GM21390 (cell line): ENCODE measurements around the gene USP43.

Experiments used
- ATAC-seq: cut with Tn5 transposase; IDR thresholded peaks from one replicate; pipeline ENCODE4 v1.9.1; 2021; ENCODE audit not compliant: unreplicated experiment

USP43 gene

DNA sequence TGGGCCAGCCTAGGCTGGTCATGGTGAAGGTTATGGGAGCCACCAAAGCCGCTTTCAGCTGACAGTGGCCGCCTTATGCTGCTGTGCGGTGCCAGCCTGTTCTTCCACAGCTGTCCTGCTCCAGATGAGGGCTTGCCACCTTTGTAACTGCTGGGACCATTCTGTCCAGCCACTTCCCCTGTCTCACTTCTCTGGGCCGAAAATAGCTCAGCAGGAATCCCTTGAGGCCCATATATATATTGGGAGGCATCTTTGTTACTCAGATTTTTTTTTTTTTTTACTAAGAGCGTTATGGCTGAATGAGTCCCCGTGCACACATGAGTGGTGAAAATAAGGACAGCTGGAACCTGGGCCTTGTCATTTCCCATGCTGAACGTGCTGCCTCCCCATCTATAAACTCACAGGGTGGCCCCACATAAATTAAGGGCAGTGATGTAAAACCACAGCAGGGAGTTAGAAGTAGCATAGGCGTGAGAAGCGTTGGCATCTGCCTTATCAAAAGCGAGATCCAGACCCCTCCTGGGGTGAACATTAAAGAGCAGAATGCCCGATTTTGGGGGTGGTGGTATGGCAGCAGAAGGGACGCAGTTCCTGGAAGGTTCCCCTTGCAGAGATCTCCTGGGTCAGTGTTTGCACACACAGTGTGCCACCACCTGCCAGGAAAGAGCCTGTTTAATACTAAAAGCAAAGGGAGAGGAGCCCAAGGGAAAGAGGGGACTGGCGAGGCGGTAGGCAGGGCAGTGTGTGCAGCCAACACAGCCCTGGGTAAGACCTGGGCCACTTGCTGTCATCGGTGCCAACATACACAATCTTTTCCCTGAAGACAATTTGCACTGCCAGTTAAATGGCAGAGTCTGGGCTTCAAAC lies 57.8 kb downstream of the USP43 start:
- ATAC-seq: no peak

DNA sequence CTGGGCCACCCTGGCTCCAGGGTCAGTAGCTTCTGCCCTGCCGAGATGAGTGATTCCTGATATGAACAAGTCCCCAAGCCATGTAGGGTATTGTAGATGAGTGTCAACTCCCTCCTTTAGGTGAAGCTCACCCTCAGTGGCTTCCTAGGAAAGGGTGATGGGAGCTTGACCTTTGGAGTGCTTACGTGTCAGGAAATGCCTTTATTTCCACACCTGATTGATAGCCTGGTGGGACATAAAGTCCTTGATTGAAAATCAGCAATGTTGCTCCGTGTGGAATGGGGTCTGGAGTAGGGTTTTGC lies 58.4 kb downstream of the USP43 start:
- no peak for ATAC-seq

DNA sequence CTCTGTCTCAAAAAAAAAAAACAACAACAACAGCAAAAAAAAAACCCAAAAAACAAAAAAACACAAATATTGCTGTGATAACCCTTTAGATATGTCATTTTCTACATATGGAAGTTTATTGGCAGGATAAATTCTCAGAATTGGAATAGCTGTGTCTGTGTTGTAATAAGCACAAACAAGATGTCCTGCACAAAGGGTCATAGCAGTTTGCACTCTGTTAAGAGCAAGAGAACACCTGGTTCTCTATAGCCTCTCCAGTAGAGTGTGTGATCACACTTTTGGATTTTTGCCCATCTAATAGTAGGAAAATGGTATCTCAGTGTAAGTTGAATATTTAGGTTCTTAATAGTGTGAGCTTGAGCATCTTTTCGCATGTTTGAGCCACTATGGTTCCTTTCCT lies 60.4 kb downstream of the USP43 start:
- ATAC-seq: no peak

DNA sequence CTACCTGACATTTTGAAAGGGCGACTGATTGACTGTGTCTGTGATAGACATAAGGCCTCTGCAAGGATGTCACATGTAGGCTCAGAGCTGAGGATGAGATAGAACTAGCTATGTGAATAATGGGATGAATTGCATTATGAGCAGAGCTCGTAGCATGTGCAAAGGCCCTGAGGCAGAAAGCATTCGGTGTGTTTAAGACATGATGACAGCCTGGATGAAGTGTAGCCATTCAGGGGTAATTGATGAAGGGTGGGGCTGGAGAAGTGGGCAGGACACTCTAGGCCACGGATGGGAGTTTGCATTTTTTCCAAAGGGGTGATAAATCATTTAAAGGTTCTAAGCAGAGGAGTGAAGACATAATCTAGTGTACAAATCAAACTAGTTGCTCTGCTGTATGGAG lies 62.6 kb downstream of the USP43 start:
- no peak for ATAC-seq

DNA sequence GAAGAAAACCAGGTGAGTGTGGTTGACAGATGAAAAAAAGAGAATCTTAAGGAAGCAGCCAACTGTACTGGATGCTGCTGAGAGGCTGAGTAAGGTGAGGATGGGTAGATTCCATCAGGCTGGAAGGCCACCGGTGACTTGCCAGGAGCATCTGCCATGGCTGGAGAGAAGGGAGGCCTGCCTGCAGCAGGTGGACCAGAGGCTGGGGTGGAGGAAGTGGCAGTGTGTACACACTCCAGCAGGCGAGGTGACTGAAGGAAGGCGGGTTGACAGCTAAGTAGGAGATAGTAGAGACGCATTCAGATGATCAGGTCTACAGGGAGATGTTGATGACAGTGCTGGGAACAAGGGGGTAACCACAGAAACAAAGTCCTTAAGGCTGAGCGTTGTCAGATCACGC lies 69.5 kb downstream of the USP43 start:
- no peak for ATAC-seq

DNA sequence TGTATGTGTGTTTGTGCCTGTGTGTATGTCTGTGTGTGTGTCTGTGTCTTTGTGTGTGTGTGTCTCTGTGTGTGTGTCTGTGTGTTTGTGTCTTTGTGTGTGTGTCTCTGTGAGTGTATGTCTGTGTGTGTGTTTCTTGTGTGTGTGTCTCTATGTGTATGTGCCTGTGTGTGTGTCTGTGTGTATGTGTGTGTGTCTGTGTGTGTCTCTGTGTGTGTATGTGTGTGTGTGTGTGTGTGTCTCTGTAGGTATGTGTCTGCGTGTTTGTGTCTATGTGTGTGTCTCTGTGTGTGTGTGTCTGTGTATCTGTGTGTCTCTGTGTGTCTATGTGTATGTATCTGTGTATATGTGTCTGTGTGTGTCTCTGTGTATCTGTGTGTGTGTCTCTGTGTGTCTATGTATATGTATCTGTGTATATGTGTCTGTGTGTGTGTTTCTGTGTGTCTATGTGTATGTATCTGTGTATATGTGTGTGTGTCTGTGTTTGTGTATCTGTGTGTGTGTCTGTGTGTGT lies 70.2 kb downstream of the USP43 start:
- ATAC-seq: no peak

DNA sequence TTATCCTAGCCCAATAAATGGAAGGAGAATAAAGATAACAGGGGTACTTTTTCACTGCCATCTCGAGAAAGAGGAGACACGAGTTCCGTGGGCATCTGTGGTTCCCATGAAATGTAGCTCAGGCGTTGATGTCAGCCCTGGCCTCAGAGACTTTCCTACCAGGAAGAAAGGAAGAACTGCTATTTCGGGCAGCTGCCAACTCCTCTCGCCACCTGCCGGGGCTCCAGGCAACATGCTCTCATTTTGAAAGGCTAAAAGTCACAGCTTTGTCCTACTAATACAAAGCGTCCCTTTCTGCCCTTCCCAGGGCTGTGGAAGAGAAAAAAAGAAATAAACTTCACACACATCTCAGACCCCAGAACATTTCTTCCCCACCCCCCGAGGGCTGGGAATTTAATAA lies 80.3 kb downstream of the USP43 start:
- no peak for ATAC-seq

DNA sequence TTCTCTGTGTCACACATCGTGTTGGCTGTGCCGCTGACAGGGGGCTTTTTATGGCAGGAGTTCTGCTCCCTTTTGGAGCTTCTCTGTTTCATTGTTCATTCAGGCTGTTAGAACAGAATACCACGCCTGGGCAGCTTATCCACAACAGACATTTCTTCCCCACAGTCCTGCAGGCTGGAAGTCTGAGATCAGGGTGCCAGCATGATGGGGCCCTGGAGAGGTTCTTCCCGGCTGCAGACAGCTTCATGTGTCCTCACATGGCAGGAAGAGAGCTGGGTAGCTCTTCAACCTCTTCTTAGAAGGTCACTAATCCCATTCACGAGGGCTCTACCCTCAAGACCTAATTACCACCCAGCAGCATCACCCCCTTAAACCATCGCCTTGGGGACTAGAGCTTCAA lies 81.0 kb downstream of the USP43 start:
- no peak for ATAC-seq

DNA sequence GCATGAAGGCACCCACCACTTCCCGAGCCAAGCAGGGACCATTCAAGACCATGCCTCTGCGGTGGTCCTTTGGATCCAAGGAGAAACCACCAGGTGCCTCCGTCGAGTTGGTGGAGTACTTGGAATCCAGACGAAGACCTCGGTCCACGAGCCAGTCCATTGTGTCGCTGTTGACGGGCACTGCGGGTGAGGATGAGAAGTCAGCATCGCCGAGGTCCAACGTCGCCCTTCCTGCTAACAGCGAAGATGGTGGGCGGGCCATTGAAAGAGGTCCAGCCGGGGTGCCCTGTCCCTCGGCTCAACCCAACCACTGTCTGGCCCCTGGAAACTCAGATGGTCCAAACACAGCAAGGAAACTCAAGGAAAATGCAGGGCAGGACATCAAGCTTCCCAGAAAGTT lies 82.7 kb downstream of the USP43 start:
- no peak for ATAC-seq

DNA sequence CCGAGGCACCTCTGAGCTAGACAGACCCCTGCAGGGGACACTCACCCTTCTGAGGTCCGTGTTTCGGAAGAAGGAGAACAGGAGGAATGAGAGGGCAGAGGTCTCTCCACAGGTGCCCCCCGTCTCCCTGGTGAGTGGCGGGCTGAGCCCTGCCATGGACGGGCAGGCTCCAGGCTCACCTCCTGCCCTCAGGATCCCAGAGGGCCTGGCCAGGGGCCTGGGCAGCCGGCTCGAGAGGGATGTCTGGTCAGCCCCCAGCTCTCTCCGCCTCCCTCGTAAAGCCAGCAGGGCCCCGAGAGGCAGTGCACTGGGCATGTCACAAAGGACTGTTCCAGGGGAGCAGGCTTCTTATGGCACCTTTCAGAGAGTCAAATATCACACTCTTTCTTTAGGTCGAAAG lies 83.2 kb downstream of the USP43 start:
- no peak for ATAC-seq

DNA sequence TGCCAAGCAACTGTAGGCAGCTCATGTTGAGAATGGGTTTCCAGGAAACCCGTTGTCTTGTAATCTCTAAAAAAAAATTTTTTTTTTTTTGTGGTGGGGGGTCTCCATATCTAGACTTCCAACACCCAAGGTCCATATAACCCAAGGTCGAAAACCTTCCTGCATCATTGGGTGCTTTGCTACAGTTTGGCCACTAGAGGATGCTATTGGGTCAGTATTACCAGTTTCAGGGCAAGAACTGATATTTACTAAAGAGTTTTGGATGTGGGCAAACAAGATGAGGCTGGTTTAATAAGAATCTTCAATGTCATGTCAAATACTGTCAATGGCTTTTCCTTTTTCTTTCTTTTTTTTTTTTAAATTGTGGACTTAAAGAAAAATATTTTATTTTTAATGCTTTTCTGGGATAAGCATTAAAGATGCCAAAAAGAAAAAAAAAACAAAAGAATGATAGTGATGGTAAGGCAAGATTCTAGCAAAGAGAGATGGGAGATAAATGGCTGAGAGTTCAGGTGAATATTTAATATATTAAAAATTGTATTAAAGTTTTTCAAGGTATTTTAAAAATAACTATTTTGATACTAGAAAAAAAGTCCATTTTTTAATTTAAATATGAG lies 83.8 kb downstream of the USP43 start:
- ATAC-seq: no peak

DNA sequence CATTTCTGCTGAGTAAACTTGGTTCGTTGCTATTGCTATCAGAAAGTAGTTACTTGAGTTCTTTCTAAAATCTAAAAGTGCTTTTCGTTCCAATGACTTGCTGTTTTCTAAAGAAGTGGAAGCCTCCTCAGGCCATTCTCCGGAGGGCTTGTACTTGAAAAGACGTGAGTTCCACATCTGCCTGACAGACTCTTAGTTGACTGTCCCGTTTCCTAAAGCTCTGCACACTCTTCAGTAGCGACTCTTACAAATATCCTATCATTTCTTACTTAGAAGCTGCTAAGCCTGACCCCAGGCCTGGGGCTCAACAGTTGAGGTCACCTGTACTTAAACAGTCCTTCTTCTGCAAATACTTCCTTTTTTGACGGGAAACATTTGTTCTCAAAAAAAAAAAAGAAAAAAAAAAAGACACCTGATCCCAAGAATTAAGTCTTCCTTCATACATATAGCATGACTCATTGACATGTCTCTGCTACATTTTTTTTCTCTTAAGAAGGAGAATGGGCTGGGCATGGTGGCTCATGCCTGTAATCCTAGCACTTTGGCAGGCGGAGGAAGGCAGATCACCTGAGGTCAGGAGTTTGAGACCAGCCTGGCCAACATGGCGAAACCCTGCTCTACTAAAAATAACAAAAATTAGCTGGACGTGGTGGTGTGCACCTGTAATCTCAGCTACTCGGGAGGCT lies 84.6 kb downstream of the USP43 start:
- no peak for ATAC-seq

DNA sequence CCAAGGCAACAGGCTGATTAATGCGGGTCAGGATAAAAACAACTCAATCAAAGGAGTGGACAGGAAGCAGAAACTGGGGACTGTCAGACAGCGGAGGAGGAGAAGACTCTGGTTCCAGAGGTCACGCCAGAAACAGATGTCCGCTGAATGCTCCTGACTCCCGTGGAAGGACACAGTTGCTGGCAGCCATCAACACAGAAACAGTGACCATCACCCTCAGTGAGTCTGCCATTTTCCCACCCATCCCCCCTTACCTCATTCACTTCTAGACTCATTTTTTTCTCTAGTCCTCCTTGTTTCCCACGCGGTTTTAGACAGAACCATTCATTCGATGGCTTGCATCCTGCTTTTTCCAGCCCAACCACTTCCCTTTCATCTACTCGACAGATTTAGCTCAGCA lies 105.2 kb downstream of the USP43 start:
- no peak for ATAC-seq

DNA sequence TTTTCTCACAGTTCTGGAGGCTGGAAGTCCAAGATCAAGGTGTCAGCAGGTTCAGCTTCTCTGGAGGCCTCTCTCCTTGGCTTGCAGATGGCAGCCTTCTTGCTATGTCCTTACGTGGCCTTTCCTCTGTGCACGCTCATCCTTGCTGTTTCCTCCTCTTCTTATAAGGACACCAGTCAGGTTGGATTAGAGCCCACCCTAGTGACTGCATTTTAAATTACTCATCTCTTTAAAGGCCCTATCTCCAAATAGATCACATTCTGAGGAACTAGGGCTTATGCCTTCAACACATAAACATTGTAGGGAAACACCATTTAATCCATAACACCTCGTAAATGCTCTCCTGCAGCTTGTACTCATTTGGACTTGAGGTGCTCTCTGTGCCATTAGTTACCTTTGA lies 109.8 kb downstream of the USP43 start:
- no peak for ATAC-seq

DNA sequence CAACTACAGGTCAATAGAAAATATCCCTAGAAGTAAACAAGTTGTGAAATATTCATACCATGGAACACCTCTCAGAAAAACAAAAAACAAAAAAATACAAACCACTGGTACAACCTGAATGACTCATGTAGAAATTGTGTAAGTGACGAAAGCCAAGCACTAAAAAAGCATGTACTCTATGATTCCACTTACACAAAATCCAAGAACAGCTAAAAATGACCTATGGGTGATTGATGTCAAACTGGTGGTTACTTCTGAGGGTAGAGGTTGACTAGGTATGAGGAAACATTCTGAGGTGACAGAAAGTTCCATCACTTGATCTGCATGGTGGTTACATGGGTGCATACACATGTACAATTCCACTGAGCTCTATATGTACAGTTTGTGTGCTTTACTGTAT lies 114.9 kb downstream of the USP43 start:
- no peak for ATAC-seq

DNA sequence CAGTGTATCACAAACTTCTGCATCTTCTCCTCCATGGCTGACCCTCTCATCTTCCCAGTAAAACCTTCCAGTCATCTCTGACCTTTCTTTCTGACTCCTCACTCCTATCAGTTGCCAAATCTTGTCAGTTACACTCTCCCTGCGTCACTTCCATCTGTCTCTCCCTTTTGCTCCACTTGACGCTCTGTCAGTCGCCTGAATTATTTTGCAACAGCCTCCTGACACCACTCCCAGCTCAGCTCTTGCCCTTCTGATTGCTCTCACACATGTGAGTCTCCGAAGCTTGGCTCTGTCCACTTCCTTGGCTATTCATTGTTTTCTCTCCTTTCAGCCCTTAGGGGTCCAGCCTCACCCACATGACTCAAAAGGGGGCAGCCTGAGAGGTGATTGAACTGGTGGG lies 118.3 kb downstream of the USP43 start:
- ATAC-seq: no peak

DNA sequence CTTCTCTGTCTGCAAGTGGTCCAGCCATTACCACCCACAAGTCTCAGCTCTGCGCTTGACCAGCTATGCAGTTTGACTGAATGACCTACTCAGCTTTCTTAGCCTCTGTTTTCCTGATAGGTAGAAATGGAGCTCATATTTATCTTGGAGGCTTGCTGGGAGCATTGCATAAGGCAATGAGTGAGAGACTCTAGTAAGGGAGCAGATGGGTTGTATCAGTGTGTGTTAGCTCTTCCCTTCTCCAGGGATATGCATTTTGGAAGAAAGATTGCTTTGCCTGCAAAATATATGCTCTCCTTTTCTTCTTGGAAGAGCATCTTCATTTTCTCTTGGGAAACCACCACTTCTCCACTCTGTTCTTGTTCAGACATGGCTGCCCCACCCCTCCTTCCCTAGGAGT lies 120.0 kb downstream of the USP43 start:
- ATAC-seq: no peak

DNA sequence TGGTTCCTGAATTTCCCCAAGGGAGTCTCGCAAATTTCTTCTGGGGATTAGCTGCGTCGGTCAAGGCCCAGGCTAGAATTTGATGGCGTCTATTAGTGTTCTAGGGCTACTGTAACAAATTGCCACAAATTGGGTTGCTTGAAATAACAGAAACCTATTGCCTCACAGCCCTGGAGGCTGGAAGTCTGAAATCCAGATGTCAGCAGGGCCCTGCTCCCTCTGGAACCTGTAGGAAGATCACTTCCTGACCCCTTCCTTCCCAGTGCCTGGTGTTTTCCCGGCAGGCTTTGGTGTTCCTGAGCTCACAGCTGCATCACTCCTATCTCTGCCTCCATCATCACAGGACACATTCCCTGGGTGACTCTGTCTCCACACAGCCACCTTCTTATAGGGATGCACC lies 121.7 kb downstream of the USP43 start:
- ATAC-seq: no peak

DNA sequence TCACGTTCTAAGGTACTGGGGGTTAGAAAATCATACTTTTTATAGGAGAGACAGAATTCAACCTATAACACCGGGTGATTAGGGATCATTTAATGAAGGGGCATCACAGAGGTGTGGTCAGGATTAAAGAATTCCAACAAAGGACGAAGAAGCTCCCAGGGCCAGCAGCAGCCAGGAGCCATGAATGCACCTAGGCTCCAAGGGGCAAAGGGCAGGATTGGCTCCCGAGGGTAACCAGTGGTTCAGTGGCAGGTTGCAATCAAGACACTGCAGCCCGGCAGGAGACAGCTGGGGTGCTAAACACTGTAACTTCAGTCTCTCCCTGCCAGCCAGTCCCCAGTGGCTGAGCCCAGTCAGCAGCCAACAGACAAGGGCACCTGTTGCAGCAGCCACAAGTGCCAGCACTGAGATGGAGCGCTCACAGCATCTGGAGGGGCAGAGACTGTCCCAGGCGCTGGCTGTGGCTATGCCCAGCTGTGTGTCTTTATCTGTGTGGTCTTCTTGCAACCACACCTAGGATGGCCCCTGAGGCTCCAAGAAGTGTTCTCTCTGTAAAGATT lies 122.2 kb downstream of the USP43 start:
- no peak for ATAC-seq

DNA sequence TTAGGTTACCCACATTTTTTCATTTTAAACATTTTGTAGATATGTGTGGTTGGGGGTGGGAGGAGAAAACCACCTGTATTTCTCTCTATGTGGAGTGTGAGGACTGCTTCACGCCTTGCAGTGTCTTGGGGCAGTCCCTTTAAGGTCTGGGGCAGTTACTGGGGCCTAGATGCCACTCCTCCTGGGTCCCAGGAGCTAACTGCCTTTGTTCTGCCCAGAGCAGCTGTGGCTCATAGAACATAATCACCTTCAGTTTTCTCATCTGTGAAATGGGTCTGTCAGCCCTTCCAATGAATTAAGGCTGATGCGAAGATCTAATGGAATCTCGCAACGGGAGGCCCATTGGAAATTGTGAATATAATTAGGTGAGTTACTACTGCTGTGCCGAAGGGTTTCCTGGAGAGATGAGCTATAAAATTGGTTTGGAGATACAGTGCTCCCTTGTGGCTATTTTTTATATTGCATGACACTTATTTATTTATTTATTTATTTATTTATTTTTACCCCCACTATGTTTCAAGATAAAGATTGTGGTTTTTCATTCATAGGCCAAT lies 123.1 kb downstream of the USP43 start:
- no peak for ATAC-seq

DNA sequence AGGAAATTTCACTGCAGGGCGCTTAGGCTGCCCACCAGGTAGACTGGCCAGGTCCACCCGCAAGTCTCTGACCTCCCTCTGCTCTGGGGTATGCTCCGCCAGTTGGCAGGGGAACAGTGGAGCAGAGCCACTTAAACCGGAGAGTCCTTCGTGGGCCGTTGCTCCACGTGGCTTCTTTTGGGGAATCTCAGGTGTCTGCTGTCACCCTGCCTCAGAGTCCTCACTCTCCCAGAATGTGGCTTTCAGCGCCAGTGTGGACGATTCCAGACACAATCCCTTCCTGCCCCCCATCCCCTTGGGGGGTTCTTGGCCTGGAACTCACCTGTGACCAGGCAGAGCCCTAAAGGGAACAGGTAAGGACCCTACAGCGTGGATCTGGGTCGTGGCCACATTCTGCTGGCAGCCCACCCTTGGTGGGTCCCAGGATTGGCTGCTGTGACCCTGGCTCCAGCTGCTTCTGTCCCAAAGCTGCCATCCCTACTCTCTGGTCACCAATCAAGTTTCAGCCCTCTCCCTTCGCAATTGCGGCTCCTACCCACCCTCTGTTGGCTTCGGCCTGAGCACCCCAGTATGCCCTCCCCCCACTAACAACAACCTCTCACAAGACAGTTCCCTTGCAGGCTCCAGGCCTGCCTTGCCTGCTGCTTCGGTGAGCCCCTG lies 123.8 kb downstream of the USP43 start:
- no peak for ATAC-seq
